ENCODE data around the gene NR4A3.

Gene NR4A3

GRCh38 chr9:99814359-99814758 is 7.3 kb upstream of the NR4A3 start:
- no peak for DNase-seq (ENCODE audit: low read depth)

- no peak for DNase-seq (ENCODE audit: low read depth)
These were observed 5.3 kb upstream of the NR4A3 start for GRCh38 chr9:99816392-99816791.

GRCh38 chr9:99818500-99818899 is 3.2 kb upstream of the NR4A3 start:
- DNase-seq (ENCODE audit: low read depth), result no peak

- peak; percentile 99 for DNase-seq (ENCODE audit: low read depth)
These were observed 2.4 kb upstream of the NR4A3 start for GRCh38 chr9:99819123-99819855.

- peak; percentile 99 for DNase-seq (ENCODE audit: low read depth)
These were observed 1.6 kb upstream of the NR4A3 start for GRCh38 chr9:99819856-99820684.

- DNase-seq (ENCODE audit: low read depth), result peak; percentile 92
These were observed 845 bp upstream of the NR4A3 start for GRCh38 chr9:99820685-99821395.

GRCh38 chr9:99822109-99822805 is 572 bp downstream of the NR4A3 start:
- peak; percentile 58 for DNase-seq (ENCODE audit: low read depth)

GRCh38 chr9:99822806-99823591 is 1.3 kb downstream of the NR4A3 start:
- peak; percentile 40 for DNase-seq (ENCODE audit: low read depth)

- DNase-seq (ENCODE audit: low read depth), result peak; percentile 43
These were observed 2.1 kb downstream of the NR4A3 start for GRCh38 chr9:99823681-99824377.

GRCh38 chr9:99824378-99825171 is 2.9 kb downstream of the NR4A3 start:
- DNase-seq (ENCODE audit: low read depth), result peak; percentile 41

GRCh38 chr9:99825172-99826046 is 3.7 kb downstream of the NR4A3 start:
- no peak for DNase-seq (ENCODE audit: low read depth)

- no peak for DNase-seq (ENCODE audit: low read depth)
These were observed 4.9 kb downstream of the NR4A3 start for GRCh38 chr9:99826579-99826978.

GRCh38 chr9:99827244-99827643 is 5.6 kb downstream of the NR4A3 start:
- no peak for DNase-seq (ENCODE audit: low read depth)

GRCh38 chr9:99828054-99828416 is 6.3 kb downstream of the NR4A3 start:
- peak; percentile 27 for DNase-seq (ENCODE audit: low read depth)

GRCh38 chr9:99828417-99829176 is 6.9 kb downstream of the NR4A3 start:
- no peak for DNase-seq (ENCODE audit: low read depth)

GRCh38 chr9:99831857-99832557 is 10.3 kb downstream of the NR4A3 start:
- DNase-seq (ENCODE audit: low read depth), result no peak

- DNase-seq (ENCODE audit: low read depth), result no peak
These were observed 10.8 kb downstream of the NR4A3 start for GRCh38 chr9:99832558-99832864.

GRCh38 chr9:99833735-99834134 is 12.1 kb downstream of the NR4A3 start:
- no peak for DNase-seq (ENCODE audit: low read depth)

All from fibroblast of gingiva (primary cell).